GM21447 (cell line): ENCODE measurements around the gene ACSF2.
"Not testable (repeated sequence)": the region's sequence is repeated elsewhere in the genome, so short reads cannot be mapped to it uniquely, and the experiment has no call there.

Experiments
- ATAC-seq: cut with Tn5 transposase; IDR thresholded peaks from one replicate; pipeline ENCODE4 v1.9.1; 2021; ENCODE audit not compliant: unreplicated experiment

The ACSF2 gene

GRCh38 chr17:50475775-50476544, 49.9 kb downstream of the ACSF2 start:
- not testable (repeated sequence) for ATAC-seq

- no peak for ATAC-seq
Observed at GRCh38 chr17:50476545-50477315, 50.7 kb downstream of the ACSF2 start.

- no peak for ATAC-seq
Observed at GRCh38 chr17:50477976-50478375, 52.0 kb downstream of the ACSF2 start.

- ATAC-seq: peak; percentile 73
Observed at GRCh38 chr17:50478391-50479381, 52.7 kb downstream of the ACSF2 start, which contains the start of gene RSAD1. Gene RSAD1, plus strand, starts transcription at chr17:50478860. Its CDS starts 25 bp downstream, at chr17:50478885.

- peak; percentile 40 for ATAC-seq
Observed at GRCh38 chr17:50479522-50480141, 53.6 kb downstream of the ACSF2 start.

GRCh38 chr17:50480142-50480764, 54.2 kb downstream of the ACSF2 start:
- no peak for ATAC-seq

- no peak for ATAC-seq
Observed at GRCh38 chr17:50480854-50481490, 55.0 kb downstream of the ACSF2 start.

GRCh38 chr17:50481648-50482047, 55.6 kb downstream of the ACSF2 start:
- ATAC-seq: no peak

- no peak for ATAC-seq
Observed at GRCh38 chr17:50482110-50482509, 56.1 kb downstream of the ACSF2 start.

- ATAC-seq: no peak
Observed at GRCh38 chr17:50482516-50482915, 56.5 kb downstream of the ACSF2 start.

GRCh38 chr17:50483266-50483665, 57.2 kb downstream of the ACSF2 start:
- ATAC-seq: no peak

GRCh38 chr17:50484386-50485155, 58.6 kb downstream of the ACSF2 start:
- no peak for ATAC-seq

GRCh38 chr17:50487213-50488096, 61.4 kb downstream of the ACSF2 start:
- ATAC-seq: no peak

GRCh38 chr17:50488880-50489279, 62.9 kb downstream of the ACSF2 start:
- ATAC-seq: no peak

GRCh38 chr17:50491505-50491904, 65.5 kb downstream of the ACSF2 start:
- ATAC-seq: no peak

GRCh38 chr17:50492214-50492613, 66.2 kb downstream of the ACSF2 start:
- no peak for ATAC-seq

- ATAC-seq: no peak
Observed at GRCh38 chr17:50493744-50494143, 67.7 kb downstream of the ACSF2 start.
